ENCODE measurements around the gene CDH24.

DNA sequence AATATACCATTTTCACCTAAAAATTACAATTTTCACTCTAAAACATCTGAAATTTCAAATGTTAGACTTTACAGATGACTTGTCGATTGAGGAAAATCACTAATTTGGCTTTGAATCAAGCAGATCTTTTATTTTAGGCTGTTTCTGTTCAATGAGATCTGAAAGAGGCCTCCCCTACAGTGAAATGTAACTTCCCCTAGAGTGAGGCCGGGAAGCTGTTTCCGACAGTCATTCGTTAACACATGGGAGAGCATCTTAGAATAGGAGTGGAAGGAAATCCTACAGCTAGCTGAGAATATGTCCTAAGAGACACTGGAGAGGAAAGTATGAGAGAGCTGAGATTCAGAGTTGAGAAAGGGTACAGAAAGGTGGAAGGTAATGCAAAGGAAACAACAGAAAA, 41.7 kb downstream of the CDH24 start:
- TF ChIP-seq, protein P1, sequence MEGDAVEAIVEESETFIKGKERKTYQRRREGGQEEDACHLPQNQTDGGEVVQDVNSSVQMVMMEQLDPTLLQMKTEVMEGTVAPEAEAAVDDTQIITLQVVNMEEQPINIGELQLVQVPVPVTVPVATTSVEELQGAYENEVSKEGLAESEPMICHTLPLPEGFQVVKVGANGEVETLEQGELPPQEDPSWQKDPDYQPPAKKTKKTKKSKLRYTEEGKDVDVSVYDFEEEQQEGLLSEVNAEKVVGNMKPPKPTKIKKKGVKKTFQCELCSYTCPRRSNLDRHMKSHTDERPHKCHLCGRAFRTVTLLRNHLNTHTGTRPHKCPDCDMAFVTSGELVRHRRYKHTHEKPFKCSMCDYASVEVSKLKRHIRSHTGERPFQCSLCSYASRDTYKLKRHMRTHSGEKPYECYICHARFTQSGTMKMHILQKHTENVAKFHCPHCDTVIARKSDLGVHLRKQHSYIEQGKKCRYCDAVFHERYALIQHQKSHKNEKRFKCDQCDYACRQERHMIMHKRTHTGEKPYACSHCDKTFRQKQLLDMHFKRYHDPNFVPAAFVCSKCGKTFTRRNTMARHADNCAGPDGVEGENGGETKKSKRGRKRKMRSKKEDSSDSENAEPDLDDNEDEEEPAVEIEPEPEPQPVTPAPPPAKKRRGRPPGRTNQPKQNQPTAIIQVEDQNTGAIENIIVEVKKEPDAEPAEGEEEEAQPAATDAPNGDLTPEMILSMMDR (IDR thresholded peaks at IDR 0.05; ENCODE audit: extremely low read depth in 1 of 2, insufficient read depth in 1 of 2, low read depth in 1 of 2, low read length in 2 of 2): no peak
- TF ChIP-seq POLR2A (IDR thresholded peaks at IDR 0.05; ENCODE audit: low read depth, low read length): no peak
- no peak for TF ChIP-seq EZH2 (IDR thresholded peaks at IDR 0.05; ENCODE audit: borderline replicate concordance, low read depth, low read length, severe bottlenecking)
- TF ChIP-seq POLR2AphosphoS5 (IDR thresholded peaks at IDR 0.05; ENCODE audit: insufficient read depth, low read depth, low read length): no peak
- no peak for TF ChIP-seq FOS (IDR thresholded peaks at IDR 0.05; ENCODE audit: borderline replicate concordance, insufficient read depth, low read length)
- TF ChIP-seq JUN (IDR thresholded peaks at IDR 0.05; ENCODE audit: borderline replicate concordance, insufficient read depth, insufficient read length, low read depth): no peak
- TF ChIP-seq, protein P2, sequence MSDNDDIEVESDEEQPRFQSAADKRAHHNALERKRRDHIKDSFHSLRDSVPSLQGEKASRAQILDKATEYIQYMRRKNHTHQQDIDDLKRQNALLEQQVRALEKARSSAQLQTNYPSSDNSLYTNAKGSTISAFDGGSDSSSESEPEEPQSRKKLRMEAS (IDR thresholded peaks at IDR 0.05; ENCODE audit: insufficient read depth, insufficient read length): no peak
- TF ChIP-seq GATA2 (IDR thresholded peaks at IDR 0.05; ENCODE audit: insufficient read depth, insufficient read length, low read depth, low read length): no peak
